ENCODE data around the gene ATF6. TPM values are rescaled to one million over a fixed set of nuclear protein-coding genes. Genes with fewer than 3 reads are reported as not detected.
A peak's percentile ranks its signal among the peaks of the same experiment; 100 is the strongest.

Gene ATF6
- total and polyA plus RNA-seq, 2 experiments from 2014 or later, result 14.6 to 18.1 TPM

GRCh38 chr1:161994175-161994668 lies 228.1 kb downstream of the ATF6 start:
- no peaks in the 10 kb centered on the region for H3K27me3 ChIP-seq
- no peak overlapping the region for H3K4me3 ChIP-seq
- H3K4me1 ChIP-seq (ENCODE audit: low read depth), result no peaks in the 10 kb centered on the region
- H3K9me3 ChIP-seq (ENCODE audit: low read depth), result no peaks in the 10 kb centered on the region
- TF ChIP-seq CTCF (IDR thresholded peaks at IDR 0.05; ENCODE audit: low read depth, low read length), result no peak
- DNase-seq (ENCODE audit: low read depth in 1 of 2, low spot score in 1 of 2), result peak; percentile 14 to 73
- H3K36me3 ChIP-seq, result no peaks in the 10 kb centered on the region
- no peak overlapping the region for H3K27ac ChIP-seq

DNA sequence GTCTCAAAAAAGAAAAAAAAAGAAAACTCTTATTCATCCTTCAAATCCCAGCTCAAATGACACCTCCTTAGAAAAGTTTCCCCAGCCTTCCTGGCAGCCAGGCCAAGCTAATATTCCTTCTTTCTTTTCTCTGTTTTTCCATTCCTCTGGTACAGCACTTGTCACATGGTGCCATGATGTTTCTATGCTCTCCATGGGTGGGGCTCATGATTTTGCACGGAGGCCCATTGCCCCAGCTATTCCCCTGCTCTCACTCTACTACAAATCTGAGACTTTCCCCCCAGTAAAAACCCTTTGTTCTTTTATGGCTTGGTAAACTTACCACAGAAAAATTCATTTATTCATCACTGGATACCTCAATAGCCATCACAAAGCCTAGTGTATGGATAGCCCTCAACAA lies 231.0 kb downstream of the ATF6 start:
- TF ChIP-seq CTCF (IDR thresholded peaks at IDR 0.05; ENCODE audit: low read depth, low read length), result no peak
- Histone ChIP-seq H3K9me3 (ENCODE audit: low read depth) (no peaks in the 10 kb centered on the region), H3K27me3 (no peaks in the 10 kb centered on the region), H3K4me3 (no peak overlapping the region), H3K4me1 (ENCODE audit: low read depth) (no peaks in the 10 kb centered on the region), H3K36me3 (no peaks in the 10 kb centered on the region), H3K27ac (no peak overlapping the region)
- no peak for DNase-seq (ENCODE audit: low read depth in 1 of 2, low spot score in 1 of 2)

GRCh38 chr1:161998811-161999210 lies 232.7 kb downstream of the ATF6 start:
- Histone ChIP-seq H3K4me1 (ENCODE audit: low read depth) (no peaks in the 10 kb centered on the region), H3K27ac (no peak overlapping the region), H3K4me3 (no peak overlapping the region), H3K27me3 (no peaks in the 10 kb centered on the region), H3K9me3 (ENCODE audit: low read depth) (no peaks in the 10 kb centered on the region), H3K36me3 (no peaks in the 10 kb centered on the region)
- no peak for DNase-seq (ENCODE audit: low read depth in 1 of 2, low spot score in 1 of 2)
- TF ChIP-seq CTCF (IDR thresholded peaks at IDR 0.05; ENCODE audit: low read depth, low read length), result no peak

GRCh38 chr1:161999301-162000052 lies 233.4 kb downstream of the ATF6 start:
- H3K9me3 ChIP-seq (ENCODE audit: low read depth), result no peaks in the 10 kb centered on the region
- H3K27ac ChIP-seq, result no peak overlapping the region
- H3K4me1 ChIP-seq (ENCODE audit: low read depth), result no peaks in the 10 kb centered on the region
- H3K27me3 ChIP-seq, result no peaks in the 10 kb centered on the region
- H3K4me3 ChIP-seq, result no peak overlapping the region
- TF ChIP-seq CTCF (IDR thresholded peaks at IDR 0.05; ENCODE audit: low read depth, low read length), result no peak
- no peaks in the 10 kb centered on the region for H3K36me3 ChIP-seq
- DNase-seq (ENCODE audit: low read depth in 1 of 2, low spot score in 1 of 2), result no peak

GRCh38 chr1:162000053-162000420 lies 233.9 kb downstream of the ATF6 start:
- no peaks in the 10 kb centered on the region for H3K9me3 ChIP-seq (ENCODE audit: low read depth)
- H3K27ac ChIP-seq, result no peak overlapping the region
- H3K27me3 ChIP-seq, result no peaks in the 10 kb centered on the region
- H3K36me3 ChIP-seq, result no peaks in the 10 kb centered on the region
- no peaks in the 10 kb centered on the region for H3K4me1 ChIP-seq (ENCODE audit: low read depth)
- TF ChIP-seq CTCF (IDR thresholded peaks at IDR 0.05; ENCODE audit: low read depth, low read length), result no peak
- DNase-seq (ENCODE audit: low read depth in 1 of 2, low spot score in 1 of 2), result no peak
- H3K4me3 ChIP-seq, result no peak overlapping the region
